SK-N-MC (cell line): ENCODE data around the gene ARHGAP26.

Experiments
- EZH2 ChIP-seq: fragments of 200-600 bp; sonication (generic); IDR thresholded peaks from one replicate; pipeline ENCODE4 v1.6.1; 2017; ENCODE audit warnings: antibody characterized with exemption
- FOXP2 ChIP-seq: optimal IDR thresholded peaks from 2 replicates; pipeline ENCODE3; 2011; ENCODE audit warnings: mild to moderate bottlenecking, moderate library complexity; ENCODE audit not compliant: insufficient read depth; ENCODE audit errors: extremely low read length, control extremely low read depth
- POLR2AphosphoS5 ChIP-seq: IDR thresholded peaks from 2 replicates; pipeline ENCODE4 v1.6.1; 2012; ENCODE audit warnings: mild to moderate bottlenecking, low read depth, low read length, borderline replicate concordance

GRCh38 chr5:142929587-142929986, 159.4 kb downstream of the ARHGAP26 start:
- TF ChIP-seq POLR2AphosphoS5 (no peak), EZH2 (no peak), FOXP2 (no peak)
